Esophagus muscularis mucosa (tissue), 3 donors: ENCODE measurements around the gene KRT39.

Source experiments
- POLR2AphosphoS5 ChIP-seq, 2 donors: sonication (generic); formaldehyde crosslinking; IDR thresholded peaks; one replicate each; pipeline ENCODE4 v1.6.1; 2017; ENCODE audit warnings: antibody characterized with exemption in 2 of 2
- TF ChIP-seq, protein P1 (sequence below), 3 experiments: fragments of 200-600 bp in 2 of 3; fragments of 450-650 bp in 1 of 3; sonication (generic) in 2 of 3; IDR thresholded peaks; one replicate each; pipeline ENCODE4 v1.5.1; 2017 to 2019; ENCODE audit warnings: antibody characterized with exemption in 3 of 3, mild to moderate bottlenecking in 2 of 3, moderate library complexity in 1 of 3

DNA sequence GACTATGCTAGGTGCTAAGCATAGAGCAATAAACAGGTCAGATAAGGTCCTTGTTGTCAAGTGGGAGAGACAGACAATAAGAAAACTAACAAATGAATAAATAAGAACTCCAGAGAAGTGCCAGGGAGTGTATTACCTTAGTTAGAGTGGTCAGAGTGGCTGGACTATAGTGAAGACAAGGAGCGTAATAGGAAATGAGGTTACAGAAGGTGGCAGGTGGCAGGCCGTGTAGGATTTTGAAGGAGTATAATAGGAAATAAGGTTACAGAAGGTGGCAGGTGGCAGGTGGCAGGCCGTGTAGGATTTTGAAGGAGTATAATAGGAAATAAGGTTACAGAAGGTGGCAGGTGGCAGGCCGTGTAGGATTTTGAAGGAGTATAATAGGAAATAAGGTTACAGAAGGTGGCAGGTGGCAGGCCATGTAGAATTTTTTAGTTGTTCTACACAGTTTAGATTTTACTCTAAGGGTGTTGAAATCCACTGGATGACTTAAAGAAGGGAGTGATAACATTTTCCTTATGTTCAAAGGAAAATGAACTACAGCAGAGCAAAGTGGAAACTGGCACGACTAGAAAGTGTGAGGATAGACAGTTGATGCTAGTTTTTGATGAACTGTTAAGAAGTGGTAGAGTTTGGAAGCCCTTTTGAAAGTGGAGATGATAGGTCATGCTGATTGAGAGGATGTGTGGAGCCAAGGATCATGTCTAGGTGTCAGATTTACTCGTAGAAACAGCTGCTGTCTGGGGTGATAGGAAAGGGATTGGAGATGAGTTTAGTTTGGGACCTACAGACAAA is 45.8 kb upstream of the KRT39 start:
- TF ChIP-seq, protein P1, sequence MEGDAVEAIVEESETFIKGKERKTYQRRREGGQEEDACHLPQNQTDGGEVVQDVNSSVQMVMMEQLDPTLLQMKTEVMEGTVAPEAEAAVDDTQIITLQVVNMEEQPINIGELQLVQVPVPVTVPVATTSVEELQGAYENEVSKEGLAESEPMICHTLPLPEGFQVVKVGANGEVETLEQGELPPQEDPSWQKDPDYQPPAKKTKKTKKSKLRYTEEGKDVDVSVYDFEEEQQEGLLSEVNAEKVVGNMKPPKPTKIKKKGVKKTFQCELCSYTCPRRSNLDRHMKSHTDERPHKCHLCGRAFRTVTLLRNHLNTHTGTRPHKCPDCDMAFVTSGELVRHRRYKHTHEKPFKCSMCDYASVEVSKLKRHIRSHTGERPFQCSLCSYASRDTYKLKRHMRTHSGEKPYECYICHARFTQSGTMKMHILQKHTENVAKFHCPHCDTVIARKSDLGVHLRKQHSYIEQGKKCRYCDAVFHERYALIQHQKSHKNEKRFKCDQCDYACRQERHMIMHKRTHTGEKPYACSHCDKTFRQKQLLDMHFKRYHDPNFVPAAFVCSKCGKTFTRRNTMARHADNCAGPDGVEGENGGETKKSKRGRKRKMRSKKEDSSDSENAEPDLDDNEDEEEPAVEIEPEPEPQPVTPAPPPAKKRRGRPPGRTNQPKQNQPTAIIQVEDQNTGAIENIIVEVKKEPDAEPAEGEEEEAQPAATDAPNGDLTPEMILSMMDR (IDR thresholded peaks at IDR 0.05): no peak
- no peak for TF ChIP-seq POLR2AphosphoS5 (IDR thresholded peaks at IDR 0.05)
